ENCODE results near the gene MARK1. TPM values are rescaled to one million over a fixed set of nuclear protein-coding genes. Genes with fewer than 3 reads are reported as not detected.

The MARK1 gene
- total RNA-seq, 5 donors from 2014 or later (not counting 1 experiment from before 2014, with no cell fraction given): not detected

DNA sequence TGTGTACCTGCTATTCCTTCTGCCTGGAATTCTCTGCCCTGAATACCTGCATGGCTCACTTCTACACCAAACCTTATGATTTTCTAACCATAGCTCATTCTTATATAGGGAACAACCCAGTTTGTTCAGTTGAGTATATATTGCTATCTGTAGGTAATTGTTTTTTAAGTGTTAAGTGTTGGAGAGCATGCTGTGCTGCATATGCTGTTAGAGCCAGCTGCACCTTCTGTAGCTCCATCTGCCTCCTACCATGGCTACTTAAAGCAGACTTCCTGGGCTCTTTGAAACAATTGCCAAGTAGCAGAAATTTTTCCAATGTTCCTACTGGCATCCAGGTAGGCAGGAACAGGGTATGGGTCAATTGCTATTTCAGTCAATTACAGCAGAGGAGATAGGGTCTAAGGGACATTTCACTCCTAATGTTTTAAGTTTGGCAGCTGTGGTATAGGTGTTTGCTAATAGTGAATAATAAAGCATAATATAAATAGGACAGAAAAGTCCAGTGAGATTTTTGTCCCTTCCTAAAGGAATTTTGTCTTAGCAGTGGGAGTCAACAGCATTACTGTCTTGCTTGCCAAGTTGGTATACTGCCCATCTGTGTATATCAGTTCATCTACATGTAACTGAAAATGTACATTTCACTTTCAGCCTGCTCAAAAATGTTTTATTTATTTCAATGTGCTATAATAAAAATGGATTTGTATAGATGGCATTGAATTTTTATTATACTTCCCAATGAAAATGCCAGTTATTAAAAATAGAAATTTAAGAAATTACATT is 128.2 kb downstream of the MARK1 start:
- no peak overlapping the region for H3K4me3 Mint-ChIP-seq
- ChIA-PET POLR2A (no interaction called here), CTCF (no interaction called here)
- Histone ChIP-seq H3K9me3 (no peaks in the 10 kb centered on the region), H3K27ac (ENCODE audit: low read length) (no peak overlapping the region), H3K36me3 (ENCODE audit: control insufficient read depth in 2 of 2, extremely low read depth in 1 of 2, insufficient read depth in 1 of 2, low read length in 1 of 2) (no peaks in the 10 kb centered on the region), H3K4me3 (ENCODE audit: control insufficient read depth in 1 of 2, extremely low read depth in 1 of 2, low read length in 1 of 2) (no peak overlapping the region), H3K4me1 (ENCODE audit: control insufficient read depth in 1 of 2, extremely low read depth in 1 of 2, insufficient read depth in 2 of 2, low read length in 2 of 2) (no peaks in the 10 kb centered on the region), H3K27me3 (replicated peaks in 1 of 2; ENCODE audit: control insufficient read depth in 2 of 2, extremely low read depth in 1 of 2, insufficient read depth in 2 of 2, low read length in 1 of 2) (peaks cover 0 to 2% of the 10 kb centered on the region in 2 experiments)
- no peaks in the 10 kb centered on the region for H3K4me1 Mint-ChIP-seq
- no peak for ATAC-seq (replicated peaks in 1 of 4)
- no peaks in the 10 kb centered on the region for H3K36me3 Mint-ChIP-seq
- peaks cover 6 to 8% of the 10 kb centered on the region in 2 donors for H3K27me3 Mint-ChIP-seq
- DNase-seq: no peak
- H3K9me3 Mint-ChIP-seq: no peaks in the 10 kb centered on the region
- no peak overlapping the region for H3K27ac Mint-ChIP-seq

DNA sequence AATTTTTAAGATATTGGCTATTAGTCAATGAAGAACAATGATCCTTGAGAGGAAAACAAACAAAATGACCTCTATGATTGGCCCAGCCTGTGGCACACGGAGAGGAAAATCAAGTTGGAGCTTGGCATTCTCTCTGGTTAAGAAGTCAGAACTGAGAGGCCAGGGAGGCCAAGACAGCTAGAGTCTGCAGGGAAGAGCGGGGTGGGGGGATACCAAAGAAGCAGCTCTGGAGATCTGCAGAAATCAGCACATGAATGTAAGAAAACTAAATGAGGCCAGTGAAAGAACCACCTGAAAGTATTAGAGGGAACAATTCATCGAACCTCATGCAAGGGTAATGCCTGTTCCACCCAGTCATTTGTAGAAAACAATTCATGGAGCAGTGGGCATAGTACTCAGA is 138.4 kb downstream of the MARK1 start:
- H3K36me3 Mint-ChIP-seq: no peaks in the 10 kb centered on the region
- POLR2A ChIA-PET: no interaction called here

DNA sequence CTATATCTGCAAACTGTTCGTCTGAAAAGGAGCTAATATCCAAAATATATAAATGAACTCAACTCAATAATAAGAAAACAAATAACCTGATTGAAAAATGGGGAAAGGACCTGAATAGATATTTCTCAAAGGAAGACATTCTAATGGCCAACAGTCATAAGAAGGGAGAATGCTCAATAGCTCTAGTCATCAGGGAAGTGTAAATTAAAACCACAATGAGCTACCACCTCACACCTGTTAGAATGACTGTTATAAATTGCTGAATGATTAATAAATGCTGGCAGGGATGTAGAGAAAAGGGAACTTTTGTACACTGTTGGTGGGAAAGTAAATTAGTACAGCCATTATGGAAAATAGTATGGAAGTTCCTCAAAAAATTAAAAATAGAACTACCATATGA is 141.1 kb downstream of the MARK1 start:
- H3K27me3 Mint-ChIP-seq: peaks cover 13 to 25% of the 10 kb centered on the region in 2 donors
- H3K36me3 ChIP-seq (ENCODE audit: control insufficient read depth in 2 of 2, extremely low read depth in 1 of 2, insufficient read depth in 1 of 2, low read length in 1 of 2): no peaks in the 10 kb centered on the region
- no peaks in the 10 kb centered on the region for H3K27me3 ChIP-seq (replicated peaks in 1 of 2; ENCODE audit: control insufficient read depth in 2 of 2, extremely low read depth in 1 of 2, insufficient read depth in 2 of 2, low read length in 1 of 2)
- H3K4me1 Mint-ChIP-seq: no peaks in the 10 kb centered on the region
- no CpG with 5 or more reads among the region's 1 CpG for WGBS (ENCODE audit: insufficient coverage)
- ATAC-seq (replicated peaks in 1 of 4): no peak
- no peaks in the 10 kb centered on the region for H3K36me3 Mint-ChIP-seq
- no peak overlapping the region for H3K27ac Mint-ChIP-seq
- CTCF ChIA-PET: interaction anchor here in 1 of 2 donors (0.6 to 1.2 kb wide), 2 partner anchors 64 to 148 kb away, joined by 4 to 7 read pairs; no protein-coding TSS in a partner anchor
- no peak overlapping the region for H3K27ac ChIP-seq (ENCODE audit: low read length)
- no peaks in the 10 kb centered on the region for H3K9me3 ChIP-seq
- POLR2A ChIA-PET: no interaction called here
- peaks cover 4 to 9% (median 8%) of the 10 kb centered on the region in 3 donors for H3K9me3 Mint-ChIP-seq
- no peaks in the 10 kb centered on the region for H3K4me1 ChIP-seq (ENCODE audit: control insufficient read depth in 1 of 2, extremely low read depth in 1 of 2, insufficient read depth in 2 of 2, low read length in 2 of 2)
- no peak overlapping the region for H3K4me3 Mint-ChIP-seq
- no peak overlapping the region for H3K4me3 ChIP-seq (ENCODE audit: control insufficient read depth in 1 of 2, extremely low read depth in 1 of 2, low read length in 1 of 2)
- DNase-seq: no peak

More for the DNA sequence above, 138.4 kb downstream of the MARK1 start:
- 93% methylated on average over 2 of the region's 3 CpGs for WGBS (ENCODE audit: insufficient coverage)
- no peak overlapping the region for H3K4me3 Mint-ChIP-seq
- peaks cover 4 to 8% (median 7%) of the 10 kb centered on the region in 3 donors for H3K9me3 Mint-ChIP-seq
- peaks cover 21 to 30% of the 10 kb centered on the region in 2 donors for H3K27me3 Mint-ChIP-seq
- no peaks in the 10 kb centered on the region for H3K36me3 ChIP-seq (ENCODE audit: control insufficient read depth in 2 of 2, extremely low read depth in 1 of 2, insufficient read depth in 1 of 2, low read length in 1 of 2)
- CTCF ChIA-PET: no interaction called here
- no peaks in the 10 kb centered on the region for H3K4me1 Mint-ChIP-seq
- DNase-seq (no peak), ATAC-seq (replicated peaks in 1 of 4) (no peak)
- no peak overlapping the region for H3K4me3 ChIP-seq (ENCODE audit: control insufficient read depth in 1 of 2, extremely low read depth in 1 of 2, low read length in 1 of 2)
- no peaks in the 10 kb centered on the region for H3K27me3 ChIP-seq (replicated peaks in 1 of 2; ENCODE audit: control insufficient read depth in 2 of 2, extremely low read depth in 1 of 2, insufficient read depth in 2 of 2, low read length in 1 of 2)
- H3K27ac ChIP-seq (ENCODE audit: low read length): no peak overlapping the region
- no peak overlapping the region for H3K27ac Mint-ChIP-seq
- no peaks in the 10 kb centered on the region for H3K9me3 ChIP-seq
- H3K4me1 ChIP-seq (ENCODE audit: control insufficient read depth in 1 of 2, extremely low read depth in 1 of 2, insufficient read depth in 2 of 2, low read length in 2 of 2): no peaks in the 10 kb centered on the region

DNA sequence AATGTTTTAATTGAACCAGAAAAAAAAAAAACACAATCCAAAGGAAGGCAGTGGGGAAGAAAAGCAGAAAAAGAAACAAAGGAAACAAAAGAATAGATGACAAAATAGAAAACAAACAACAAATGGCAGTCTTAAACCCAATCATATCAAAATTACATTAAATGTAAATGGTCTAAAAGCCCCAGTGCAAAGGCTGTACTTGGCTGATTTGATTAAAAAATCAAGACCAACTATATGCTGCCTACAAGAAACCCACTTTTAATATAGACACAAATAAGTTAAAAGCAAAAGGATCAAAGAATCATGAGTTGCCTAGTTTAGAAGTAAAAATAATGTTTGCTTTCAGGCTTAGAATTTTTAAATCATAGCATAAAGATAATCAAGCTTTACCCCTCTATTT is 142.4 kb downstream of the MARK1 start:
- CTCF ChIA-PET: no interaction called here
- H3K4me1 ChIP-seq (ENCODE audit: control insufficient read depth in 1 of 2, extremely low read depth in 1 of 2, insufficient read depth in 2 of 2, low read length in 2 of 2): no peaks in the 10 kb centered on the region

DNA sequence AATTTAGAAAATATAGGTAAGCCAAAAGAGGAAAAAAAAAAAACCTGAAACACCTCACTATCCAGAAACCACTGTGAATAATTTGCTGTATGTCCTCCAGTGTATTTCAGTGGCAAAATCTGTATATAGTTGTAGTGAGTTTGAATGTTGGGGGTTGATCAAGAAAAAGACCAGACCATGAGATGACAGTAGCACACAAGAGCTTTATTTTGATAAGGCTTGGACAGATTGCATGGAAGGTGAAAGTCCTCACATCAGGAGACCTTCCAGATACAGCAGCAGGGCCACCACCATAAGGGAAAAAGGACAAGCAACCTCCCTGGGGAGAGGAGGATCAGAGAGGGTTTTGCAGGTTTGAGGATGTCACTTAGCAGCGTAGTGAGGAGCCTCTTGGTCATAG is 146.0 kb downstream of the MARK1 start:
- Mint-ChIP-seq H3K4me3 (no peak overlapping the region), H3K36me3 (no peaks in the 10 kb centered on the region), H3K4me1 (no peaks in the 10 kb centered on the region), H3K27ac (no peak overlapping the region), H3K27me3 (peaks cover 3 to 6% of the 10 kb centered on the region in 2 donors), H3K9me3 (peaks cover 4 to 9% (median 8%) of the 10 kb centered on the region in 3 donors)
- Histone ChIP-seq H3K27ac (ENCODE audit: low read length) (no peak overlapping the region), H3K36me3 (ENCODE audit: control insufficient read depth in 2 of 2, extremely low read depth in 1 of 2, insufficient read depth in 1 of 2, low read length in 1 of 2) (no peaks in the 10 kb centered on the region), H3K27me3 (replicated peaks in 1 of 2; ENCODE audit: control insufficient read depth in 2 of 2, extremely low read depth in 1 of 2, insufficient read depth in 2 of 2, low read length in 1 of 2) (no peaks in the 10 kb centered on the region), H3K4me3 (ENCODE audit: control insufficient read depth in 1 of 2, extremely low read depth in 1 of 2, low read length in 1 of 2) (no peak overlapping the region), H3K4me1 (ENCODE audit: control insufficient read depth in 1 of 2, extremely low read depth in 1 of 2, insufficient read depth in 2 of 2, low read length in 2 of 2) (no peaks in the 10 kb centered on the region), H3K9me3 (no peaks in the 10 kb centered on the region)
- CTCF ChIA-PET: no interaction called here
- POLR2A ChIA-PET: no interaction called here
- DNase-seq (no peak), ATAC-seq (replicated peaks in 1 of 4) (no peak)
- 20% methylated on average over 1 of the region's 1 CpG for WGBS (ENCODE audit: insufficient coverage)

More for the DNA sequence above, 142.4 kb downstream of the MARK1 start:
- DNase-seq: no peak
- Histone ChIP-seq H3K27me3 (replicated peaks in 1 of 2; ENCODE audit: control insufficient read depth in 2 of 2, extremely low read depth in 1 of 2, insufficient read depth in 2 of 2, low read length in 1 of 2) (no peaks in the 10 kb centered on the region), H3K27ac (ENCODE audit: low read length) (no peak overlapping the region), H3K9me3 (no peaks in the 10 kb centered on the region), H3K36me3 (ENCODE audit: control insufficient read depth in 2 of 2, extremely low read depth in 1 of 2, insufficient read depth in 1 of 2, low read length in 1 of 2) (no peaks in the 10 kb centered on the region), H3K4me3 (ENCODE audit: control insufficient read depth in 1 of 2, extremely low read depth in 1 of 2, low read length in 1 of 2) (no peak overlapping the region)
- H3K27ac Mint-ChIP-seq: no peak overlapping the region
- POLR2A ChIA-PET: no interaction called here
- H3K36me3 Mint-ChIP-seq: no peaks in the 10 kb centered on the region
- peaks cover 4 to 9% (median 8%) of the 10 kb centered on the region in 3 donors for H3K9me3 Mint-ChIP-seq
- H3K4me1 Mint-ChIP-seq: no peaks in the 10 kb centered on the region
- peaks cover 14 to 20% of the 10 kb centered on the region in 2 donors for H3K27me3 Mint-ChIP-seq
- no peak overlapping the region for H3K4me3 Mint-ChIP-seq
- no peak for ATAC-seq (replicated peaks in 1 of 4)

DNA sequence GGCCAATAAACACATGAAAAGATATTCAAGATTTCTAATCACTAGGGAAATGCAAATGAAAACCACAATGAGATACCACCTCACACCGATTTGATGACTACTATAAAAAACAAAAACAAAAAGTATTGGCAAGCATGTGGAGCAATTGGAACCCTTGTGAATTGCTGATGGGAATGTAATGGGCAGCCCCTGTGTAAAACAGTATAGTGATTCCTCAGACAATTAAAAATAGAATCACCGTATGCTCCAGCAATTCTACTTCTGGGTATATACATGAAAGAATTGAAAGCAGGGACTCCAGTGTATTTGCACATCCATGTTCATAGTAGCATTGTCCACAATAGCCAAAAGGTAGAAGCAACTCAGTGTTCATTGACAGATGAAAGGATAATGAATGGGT is 149.3 kb downstream of the MARK1 start:
- Histone ChIP-seq H3K9me3 (no peaks in the 10 kb centered on the region), H3K36me3 (ENCODE audit: control insufficient read depth in 2 of 2, extremely low read depth in 1 of 2, insufficient read depth in 1 of 2, low read length in 1 of 2) (no peaks in the 10 kb centered on the region), H3K4me3 (ENCODE audit: control insufficient read depth in 1 of 2, extremely low read depth in 1 of 2, low read length in 1 of 2) (no peak overlapping the region), H3K27me3 (replicated peaks in 1 of 2; ENCODE audit: control insufficient read depth in 2 of 2, extremely low read depth in 1 of 2, insufficient read depth in 2 of 2, low read length in 1 of 2) (no peaks in the 10 kb centered on the region), H3K4me1 (ENCODE audit: control insufficient read depth in 1 of 2, extremely low read depth in 1 of 2, insufficient read depth in 2 of 2, low read length in 2 of 2) (peaks cover 0 to 2% of the 10 kb centered on the region in 2 experiments), H3K27ac (ENCODE audit: low read length) (no peak overlapping the region)
- Mint-ChIP-seq H3K27ac (no peak overlapping the region), H3K9me3 (no peaks in the 10 kb centered on the region), H3K36me3 (no peaks in the 10 kb centered on the region), H3K4me1 (no peaks in the 10 kb centered on the region), H3K4me3 (no peak overlapping the region), H3K27me3 (peaks cover 3 to 5% of the 10 kb centered on the region in 2 donors)
- DNase-seq: no peak
- WGBS (ENCODE audit: insufficient coverage): 100% methylated on average over 1 of the region's 2 CpGs
- no peak for ATAC-seq (replicated peaks in 1 of 4)
- ChIA-PET POLR2A (no interaction called here), CTCF (interaction anchor here in 1 of 2 donors (1.3 kb wide), 1 partner anchor 56 kb away, joined by 5 read pairs; no protein-coding TSS in a partner anchor)

Measured in T-cell (primary cell).